ENCODE results near the gene SMARCE1.

- TF ChIP-seq POLR2A (IDR thresholded peaks at IDR 0.05) (no peak), CTCF (IDR thresholded peaks at IDR 0.05) (no peak)
These were observed 43.1 kb downstream of the SMARCE1 start for GRCh38 chr17:40604327-40605080.
